GM19099 (cell line): ENCODE results near the gene IL4R.

Experiments
- POLR2A ChIP-seq: IDR thresholded peaks from 3 replicates; pipeline ENCODE4 v1.6.1; 2011; ENCODE audit warnings: low read depth; ENCODE audit not compliant: insufficient read length; ENCODE audit errors: extremely low read depth

IL4R gene

GRCh38 chr16:27333104-27333503 is 19.3 kb downstream of the IL4R start:
- TF ChIP-seq POLR2A: no peak

GRCh38 chr16:27333549-27333948 is 19.8 kb downstream of the IL4R start:
- TF ChIP-seq POLR2A: no peak

- TF ChIP-seq POLR2A: no peak
Observed at GRCh38 chr16:27334192-27334764, 20.5 kb downstream of the IL4R start.

- TF ChIP-seq POLR2A: no peak
Observed at GRCh38 chr16:27334838-27335237, 21.1 kb downstream of the IL4R start.

GRCh38 chr16:27335349-27336053 is 21.7 kb downstream of the IL4R start:
- TF ChIP-seq POLR2A: no peak

- TF ChIP-seq POLR2A: no peak
Observed at GRCh38 chr16:27337024-27337423, 23.2 kb downstream of the IL4R start.

- no peak for TF ChIP-seq POLR2A
Observed at GRCh38 chr16:27339180-27339579, 25.4 kb downstream of the IL4R start.

GRCh38 chr16:27340654-27341053 is 26.9 kb downstream of the IL4R start:
- no peak for TF ChIP-seq POLR2A

- TF ChIP-seq POLR2A: no peak
Observed at GRCh38 chr16:27341549-27341948, 27.8 kb downstream of the IL4R start.

- no peak for TF ChIP-seq POLR2A
Observed at GRCh38 chr16:27341971-27342370, 28.2 kb downstream of the IL4R start.

GRCh38 chr16:27344721-27345120 is 30.9 kb downstream of the IL4R start:
- no peak for TF ChIP-seq POLR2A

- no peak for TF ChIP-seq POLR2A
Observed at GRCh38 chr16:27345201-27345600, 31.4 kb downstream of the IL4R start.

- TF ChIP-seq POLR2A: no peak
Observed at GRCh38 chr16:27346819-27347218, 33.0 kb downstream of the IL4R start.

GRCh38 chr16:27347930-27348685 is 34.3 kb downstream of the IL4R start:
- no peak for TF ChIP-seq POLR2A

- no peak for TF ChIP-seq POLR2A
Observed at GRCh38 chr16:27349276-27349675, 35.5 kb downstream of the IL4R start.

- no peak for TF ChIP-seq POLR2A
Observed at GRCh38 chr16:27350006-27350405, 36.2 kb downstream of the IL4R start.
